GM18498 (cell line): Measurements from ENCODE around the gene KCND3.

ENCODE experiments used
- ATAC-seq: cut with Tn5 transposase; IDR thresholded peaks from one replicate; pipeline ENCODE4 v1.9.1; 2021; ENCODE audit warnings: mild to moderate bottlenecking, moderate library complexity; ENCODE audit not compliant: unreplicated experiment

The KCND3 gene

DNA sequence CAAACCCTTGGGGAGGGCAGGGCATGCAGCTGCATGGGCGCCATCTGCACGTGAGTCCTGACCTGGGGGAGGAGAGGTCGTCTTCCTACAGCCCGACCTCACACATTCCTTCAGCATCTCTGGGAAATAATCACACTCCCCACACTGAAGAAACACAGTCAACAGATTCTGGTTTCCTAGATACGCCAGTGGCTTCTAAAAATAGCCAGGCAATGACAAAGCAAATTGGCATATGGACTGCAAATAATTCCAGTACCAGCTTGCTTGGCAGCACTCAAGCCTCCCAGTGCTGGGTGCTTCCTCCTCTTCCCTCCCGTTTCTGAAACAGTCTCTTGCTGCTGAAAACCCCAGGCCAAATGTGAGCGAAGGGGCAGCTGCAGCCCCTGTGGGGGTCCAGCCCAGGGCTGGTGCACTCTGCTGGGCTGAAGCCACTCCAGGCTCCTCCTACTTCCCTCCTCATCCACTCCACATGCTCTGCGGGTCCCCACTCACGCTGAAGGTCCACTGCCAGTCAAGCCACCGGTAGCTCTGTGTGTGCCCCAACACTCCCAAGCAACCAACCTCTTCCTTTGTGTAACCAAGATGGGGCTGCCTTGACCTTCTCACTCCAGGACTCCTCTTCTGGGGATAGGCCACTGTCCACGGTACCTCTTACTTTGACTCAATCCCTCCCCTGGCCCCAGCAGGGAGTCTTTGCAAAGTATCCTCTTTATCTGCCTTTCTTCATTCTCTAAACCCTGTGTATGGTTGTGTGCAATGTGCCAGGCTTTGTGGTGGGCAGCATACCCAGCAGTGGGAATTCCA is 69.0 kb downstream of the KCND3 start:
- no peak for ATAC-seq

DNA sequence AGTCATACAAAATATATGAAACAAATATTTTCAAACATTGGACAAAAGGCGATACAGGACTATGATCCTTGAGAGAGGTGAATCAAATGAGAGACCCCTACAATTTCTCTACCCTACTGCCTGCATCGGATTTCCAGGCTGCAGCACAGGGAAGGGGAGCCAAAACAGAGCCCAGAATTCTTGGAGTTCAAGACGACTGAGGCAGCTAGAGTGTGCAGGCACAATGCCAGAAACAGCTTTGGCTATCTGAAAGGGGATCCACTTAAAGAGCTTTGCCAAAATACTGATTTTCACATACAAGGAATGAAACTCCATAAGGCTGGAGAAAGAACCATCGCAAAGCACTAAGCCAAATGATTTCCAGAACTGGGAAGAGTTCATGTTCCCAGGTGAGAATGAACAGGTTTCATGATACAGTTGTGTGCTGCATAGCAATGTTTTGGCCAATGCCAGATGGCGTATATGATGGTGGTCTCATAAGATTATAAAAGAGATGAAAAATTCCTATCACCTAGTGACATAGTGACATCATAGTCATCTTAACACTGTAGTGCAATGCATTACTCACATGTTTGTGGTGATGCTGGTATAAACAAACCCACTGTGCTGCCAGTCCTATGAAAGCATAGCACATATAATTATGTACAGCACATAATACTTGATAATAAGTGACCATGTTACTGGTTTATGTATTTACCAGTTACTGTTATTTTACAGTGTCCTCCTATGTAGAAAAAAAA is 77.5 kb downstream of the KCND3 start:
- no peak for ATAC-seq

DNA sequence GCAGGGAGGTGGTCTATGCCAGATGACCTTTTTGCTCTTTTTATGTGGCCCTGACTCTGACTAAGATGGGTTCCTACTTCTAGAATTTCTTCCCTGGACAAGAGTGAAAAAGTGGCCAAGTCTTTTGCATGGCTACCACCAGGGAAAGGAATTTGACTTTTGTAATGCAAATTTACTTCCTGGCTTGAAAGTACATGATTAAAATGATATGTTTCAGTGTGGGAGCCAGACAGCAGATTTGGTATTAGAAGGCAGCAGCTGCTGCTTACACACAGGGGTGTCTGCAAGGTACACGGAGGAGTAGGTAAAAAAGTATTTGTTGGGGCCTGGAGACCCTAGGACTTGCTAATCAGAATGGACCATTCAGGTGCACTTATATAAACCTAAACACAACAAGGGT is 78.4 kb downstream of the KCND3 start:
- no peak for ATAC-seq

DNA sequence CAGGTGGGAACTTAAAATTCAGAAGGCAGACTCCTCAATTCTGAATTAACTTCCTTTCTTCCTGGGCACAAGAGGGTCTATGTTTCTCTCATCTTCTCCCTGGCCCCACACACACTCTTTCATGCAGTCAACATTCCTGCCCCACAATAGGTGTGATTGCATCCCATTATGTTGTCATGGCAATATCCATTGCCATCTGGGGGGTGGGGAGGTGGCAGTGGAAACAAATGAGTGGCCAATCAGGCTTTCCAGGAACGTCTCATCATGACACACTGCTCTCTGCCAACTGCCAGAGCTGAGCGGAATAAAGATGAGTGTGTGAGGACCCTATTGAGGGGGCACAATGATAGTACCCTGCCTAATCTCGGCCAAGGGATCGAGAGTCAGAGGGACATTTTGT is 80.4 kb downstream of the KCND3 start:
- no peak for ATAC-seq

DNA sequence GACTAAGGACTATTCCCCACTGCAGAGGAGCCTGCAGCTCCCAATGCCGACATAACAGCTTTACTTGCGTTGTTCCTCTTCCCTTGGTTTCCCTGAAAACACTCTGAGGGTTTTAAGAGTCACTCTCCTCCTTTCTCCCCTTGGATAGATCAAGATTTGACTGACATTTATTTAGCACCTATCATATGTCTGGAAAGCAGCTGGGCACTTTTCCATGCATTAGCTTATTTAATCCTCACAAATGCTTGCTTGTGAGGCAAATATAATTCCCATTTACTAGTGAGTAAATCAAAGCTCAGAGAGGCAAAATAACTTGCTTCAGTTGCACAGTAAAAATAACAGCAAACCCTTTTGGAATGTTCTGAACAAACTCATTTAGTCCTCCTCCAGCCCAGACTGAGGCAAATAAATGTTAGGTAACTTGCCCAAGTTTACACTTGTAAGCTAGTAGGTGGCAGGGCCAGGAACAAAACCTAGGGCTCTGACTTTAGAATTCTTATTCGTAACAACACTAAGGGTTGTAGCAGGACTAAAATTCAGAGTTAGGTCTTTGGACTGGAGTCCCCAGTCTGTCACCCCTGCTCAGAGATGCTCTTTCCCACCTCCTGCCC is 81.4 kb downstream of the KCND3 start:
- ATAC-seq: no peak

DNA sequence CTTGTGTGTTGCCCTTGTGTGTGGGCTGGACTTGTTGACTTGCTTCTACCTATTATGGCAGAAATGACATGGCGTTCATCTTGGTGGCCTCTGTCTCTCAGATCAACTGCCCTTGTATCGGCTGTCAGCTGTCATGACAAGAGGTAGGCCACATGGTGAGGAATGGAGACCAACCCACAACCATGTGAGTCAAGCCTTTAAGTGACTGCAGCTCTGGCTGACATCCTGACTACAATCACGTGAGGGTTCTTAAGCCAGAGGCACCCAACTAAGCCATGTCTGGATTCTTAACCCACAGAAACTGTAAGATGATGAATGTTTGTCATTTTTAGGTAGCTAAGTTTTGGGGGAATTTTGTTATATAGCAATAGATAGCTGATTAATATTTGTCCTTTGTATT is 82.1 kb downstream of the KCND3 start:
- ATAC-seq: no peak

DNA sequence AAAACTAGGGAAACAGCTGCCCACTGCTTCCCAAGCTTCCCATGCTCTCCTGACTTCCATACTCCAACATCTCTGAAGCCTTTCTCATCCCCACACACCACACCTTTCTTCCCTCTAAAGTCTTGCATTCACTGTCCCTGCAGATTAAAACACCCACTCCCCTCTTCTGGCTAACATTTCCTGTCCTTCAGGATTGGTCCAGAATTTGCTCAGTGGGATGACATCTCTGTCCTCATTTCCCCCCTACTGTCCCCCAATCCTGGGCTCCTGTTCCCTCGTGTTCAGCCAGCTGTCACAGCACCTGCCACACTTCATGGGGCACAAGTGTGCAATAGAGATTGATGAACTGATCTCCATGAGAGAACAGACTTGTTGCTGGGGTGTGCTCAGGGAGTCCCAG is 82.7 kb downstream of the KCND3 start:
- no peak for ATAC-seq

DNA sequence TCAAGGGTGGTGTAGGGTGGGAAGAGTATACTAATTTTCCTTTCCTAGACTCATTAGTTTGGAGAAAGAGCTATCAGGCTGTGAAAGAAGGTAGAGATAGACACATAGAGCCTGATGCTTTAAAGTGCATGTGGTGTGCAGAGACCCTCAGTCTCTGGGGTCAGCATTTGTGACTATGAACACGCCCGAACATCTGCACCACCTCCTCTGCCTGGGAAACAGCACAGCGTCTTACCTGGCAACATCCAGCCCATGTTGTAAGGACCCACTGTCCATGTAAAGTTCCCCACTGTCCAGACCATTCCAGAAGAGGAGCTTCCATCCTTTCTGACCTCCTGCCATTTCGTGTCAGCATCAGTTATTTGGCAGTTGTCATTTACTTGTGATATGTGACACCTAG is 83.4 kb downstream of the KCND3 start:
- no peak for ATAC-seq

DNA sequence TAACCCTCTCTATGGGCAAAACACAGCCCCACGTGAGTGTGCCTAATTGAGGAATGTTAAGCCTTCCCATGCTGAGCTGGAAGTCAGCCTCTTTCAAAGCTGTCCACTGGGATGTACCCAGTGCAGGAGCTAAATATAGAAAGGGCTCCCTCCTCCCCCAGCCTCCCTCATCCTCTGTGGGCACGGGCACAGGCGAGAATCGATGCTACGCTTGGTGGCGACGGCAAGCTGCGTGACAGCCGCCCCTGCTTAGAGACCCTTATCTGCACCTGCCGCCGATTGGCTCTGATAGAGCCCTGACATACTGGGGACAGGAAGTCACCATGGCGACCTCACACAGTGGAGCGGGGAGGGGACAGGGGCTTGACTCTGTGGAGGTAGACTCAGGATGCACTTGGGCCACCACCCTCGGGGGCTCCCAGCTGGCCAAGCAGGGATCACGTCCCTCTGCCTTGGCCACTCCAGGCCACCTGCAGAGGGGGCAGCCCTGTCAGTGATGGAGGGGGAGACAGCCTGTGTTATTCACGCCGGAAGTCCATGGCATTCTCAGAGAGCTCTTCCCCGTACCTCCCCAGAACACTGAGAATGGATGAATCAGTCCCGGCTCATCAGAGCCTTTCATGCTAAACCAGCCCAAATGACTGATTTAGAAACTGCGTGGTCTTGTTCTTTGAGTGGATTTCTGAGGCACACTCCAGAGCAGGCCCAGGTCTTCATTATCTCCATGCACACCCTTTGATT is 84.8 kb downstream of the KCND3 start:
- no peak for ATAC-seq

DNA sequence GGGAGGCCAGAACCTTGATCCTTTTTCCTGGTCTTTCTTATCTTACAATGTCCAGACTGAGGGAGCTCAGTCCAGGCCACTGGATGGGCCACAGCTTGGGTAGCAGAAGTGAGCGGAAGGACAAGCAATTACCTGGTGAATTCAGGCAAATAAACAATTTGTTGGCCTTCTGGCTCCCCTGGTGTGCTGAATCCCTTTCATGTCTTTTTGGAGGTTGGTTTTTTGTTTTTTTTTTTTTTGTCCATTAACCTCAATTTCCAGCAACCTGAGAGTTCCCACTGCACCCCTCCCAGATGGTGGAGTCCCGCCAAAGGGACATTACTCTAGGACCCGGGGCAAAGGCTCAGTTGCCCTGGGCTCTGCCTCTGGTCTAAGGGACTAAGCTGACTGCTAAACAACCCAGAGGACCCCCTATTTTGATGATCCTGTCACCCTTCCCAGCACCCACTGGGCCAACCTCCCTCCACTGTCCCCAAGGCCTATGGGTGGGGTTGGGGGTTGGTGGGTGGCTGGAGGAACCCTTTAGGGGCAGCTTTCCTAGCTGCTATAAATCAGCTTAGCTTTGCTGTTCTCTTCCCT is 85.5 kb downstream of the KCND3 start:
- ATAC-seq: no peak

DNA sequence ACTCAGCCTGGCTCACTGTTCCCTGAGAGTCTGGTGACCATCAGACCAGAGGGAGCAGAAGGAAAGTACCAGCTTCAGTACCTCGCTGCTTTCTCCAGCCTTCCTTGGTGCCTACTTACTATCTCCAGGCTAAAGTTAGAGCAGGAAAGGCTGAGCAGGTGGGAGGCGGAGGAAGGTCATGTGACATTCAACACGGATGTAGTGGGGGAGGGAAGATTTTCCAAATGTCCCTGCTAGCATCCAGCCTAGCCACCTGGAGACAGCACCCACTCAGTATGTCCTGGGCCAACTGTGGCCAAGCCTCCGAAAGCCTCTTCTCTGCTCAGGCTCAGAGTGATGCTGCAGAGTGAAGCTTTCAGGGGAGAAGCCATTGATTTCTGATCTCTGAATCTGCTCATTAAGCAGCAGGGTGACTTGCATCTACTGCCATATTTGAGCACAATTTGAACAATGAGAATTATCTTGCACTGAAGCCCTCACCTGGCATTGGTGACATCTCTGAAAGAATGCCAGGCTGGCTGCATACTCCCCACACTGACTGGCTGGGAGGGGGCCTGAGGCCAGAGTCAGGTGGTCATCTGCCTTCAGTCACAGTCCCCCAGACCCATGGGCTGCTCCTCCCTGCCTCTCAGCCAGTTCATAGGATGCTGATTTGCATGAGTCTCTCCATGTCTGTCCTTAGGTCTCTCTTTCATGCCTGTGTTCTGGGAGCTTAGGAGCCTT is 86.2 kb downstream of the KCND3 start:
- ATAC-seq: no peak

DNA sequence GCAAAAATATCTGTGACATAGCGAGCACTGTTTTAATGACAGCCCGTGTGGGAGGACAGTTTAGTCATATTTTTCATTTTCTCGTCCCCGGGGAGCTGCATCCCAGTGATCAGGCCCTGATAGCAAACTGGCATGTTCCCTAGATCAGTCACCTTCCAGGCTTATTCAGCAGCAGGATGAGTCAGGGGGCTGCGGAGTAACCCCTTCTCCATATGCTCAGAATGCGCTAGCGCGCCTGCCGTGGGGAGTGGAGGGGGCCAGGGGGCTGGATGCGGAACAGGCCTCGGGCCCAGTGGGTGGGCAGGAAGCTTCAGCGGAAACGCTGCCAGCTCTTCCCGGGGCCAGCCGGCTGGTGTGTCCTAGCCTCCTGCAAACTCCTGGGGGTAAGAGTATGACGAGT is 94.0 kb downstream of the KCND3 start:
- no peak for ATAC-seq

DNA sequence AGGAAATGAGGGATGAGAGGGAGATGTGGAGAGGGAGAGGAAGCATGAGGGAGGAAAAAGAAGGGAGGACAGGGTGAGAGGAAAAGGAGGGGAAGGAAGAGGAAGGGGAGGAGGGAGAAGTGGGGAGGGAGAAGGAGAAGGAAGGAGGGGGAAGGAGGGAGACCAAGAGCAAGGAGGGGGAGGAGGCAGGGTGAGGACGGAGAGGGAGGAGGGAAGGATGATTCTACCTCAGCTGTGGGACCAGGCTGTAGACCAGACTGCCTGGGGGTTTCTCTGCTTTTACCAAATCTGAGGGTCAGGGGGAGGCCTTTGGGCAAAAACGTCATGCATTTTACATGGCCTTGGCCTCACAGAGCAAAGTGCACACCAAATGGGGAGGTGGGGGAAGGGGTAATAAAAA is 94.5 kb downstream of the KCND3 start:
- no peak for ATAC-seq

DNA sequence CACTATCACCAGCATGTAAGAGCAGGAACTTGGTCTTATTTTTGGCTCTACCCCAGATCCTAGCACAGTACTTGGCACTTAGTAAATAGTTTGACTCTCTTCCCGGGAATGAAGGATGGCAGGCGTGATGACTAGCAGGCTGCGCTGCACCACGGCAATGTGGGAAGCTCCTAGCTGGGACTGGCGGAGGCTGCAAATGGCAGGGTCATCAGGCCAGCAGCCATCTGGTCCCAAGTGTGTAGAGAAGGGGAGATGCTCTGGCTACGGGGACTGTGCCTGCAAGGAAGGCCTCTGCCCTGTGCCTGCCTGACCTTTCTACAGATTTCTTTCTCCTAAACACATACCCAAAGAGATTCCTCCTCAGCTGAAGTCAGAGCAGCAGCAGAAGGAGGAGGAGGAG is 95.0 kb downstream of the KCND3 start:
- ATAC-seq: no peak

DNA sequence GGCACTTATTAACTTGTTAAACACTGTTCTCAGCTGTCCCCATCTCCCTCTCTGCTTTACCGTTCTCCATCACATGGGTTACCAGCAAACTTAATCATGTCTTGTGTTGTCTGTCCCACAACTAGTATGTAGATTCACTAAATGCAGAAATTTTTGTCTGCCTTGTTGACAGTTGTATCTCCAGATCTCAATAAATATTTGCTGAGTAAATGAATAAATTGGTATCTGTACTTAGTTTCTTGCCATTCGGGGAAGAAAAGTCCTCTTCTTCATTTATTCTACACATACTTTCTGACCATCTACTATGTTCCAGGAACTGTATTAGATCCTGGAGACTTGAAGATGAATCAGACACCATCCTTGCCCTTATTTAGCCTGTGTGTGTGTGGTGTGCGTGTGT is 97.9 kb downstream of the KCND3 start:
- no peak for ATAC-seq

DNA sequence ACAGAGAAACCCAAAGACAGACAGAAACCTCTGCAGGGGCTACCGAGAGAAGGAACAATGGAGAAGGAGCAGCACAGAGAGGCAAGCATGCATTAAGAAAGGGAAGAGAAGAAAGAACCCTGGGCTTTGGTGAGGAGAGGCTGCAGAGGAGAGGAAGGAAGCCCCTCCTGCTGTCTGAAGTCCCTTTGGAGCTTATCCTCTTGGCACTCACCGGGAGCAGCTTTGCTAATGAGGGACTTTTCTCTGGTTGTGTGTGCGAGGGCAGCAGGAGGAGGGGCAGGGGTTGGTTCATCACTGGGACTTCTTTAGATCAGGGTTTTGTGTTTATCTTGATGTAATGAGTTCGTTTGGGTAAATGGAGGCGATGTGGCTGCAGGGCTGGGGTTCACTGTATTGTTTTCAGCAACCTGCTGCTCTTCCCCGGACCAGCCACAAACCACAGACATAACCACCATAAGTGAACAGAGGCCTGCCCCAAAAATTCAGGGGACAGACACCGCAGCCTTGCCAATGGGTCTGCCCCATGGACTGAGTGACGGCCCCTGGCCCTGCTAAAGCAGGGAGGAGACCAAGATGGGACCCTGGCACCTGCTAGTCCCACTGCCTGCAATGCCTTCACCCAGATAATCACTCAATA is 100.6 kb downstream of the KCND3 start:
- no peak for ATAC-seq

DNA sequence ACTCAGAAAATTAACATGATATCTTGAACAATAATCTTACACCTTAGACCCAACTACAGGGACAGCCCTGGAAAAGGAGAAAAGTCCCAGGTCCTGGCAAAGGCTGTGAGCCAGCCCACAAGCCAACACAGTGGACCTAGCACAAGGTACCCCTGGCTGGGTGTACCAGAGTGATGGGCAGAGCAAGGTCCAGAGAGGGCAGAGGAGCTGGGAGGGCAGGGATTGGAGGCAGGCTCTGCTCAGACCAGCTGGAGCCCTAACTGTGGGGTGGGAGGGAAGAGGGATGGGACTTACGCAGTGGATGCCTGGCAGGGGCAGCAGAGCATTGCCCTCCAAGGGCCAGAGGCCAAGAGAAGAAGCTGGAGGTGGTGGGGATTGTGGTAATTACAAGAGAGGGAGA is 101.6 kb downstream of the KCND3 start:
- no peak for ATAC-seq

DNA sequence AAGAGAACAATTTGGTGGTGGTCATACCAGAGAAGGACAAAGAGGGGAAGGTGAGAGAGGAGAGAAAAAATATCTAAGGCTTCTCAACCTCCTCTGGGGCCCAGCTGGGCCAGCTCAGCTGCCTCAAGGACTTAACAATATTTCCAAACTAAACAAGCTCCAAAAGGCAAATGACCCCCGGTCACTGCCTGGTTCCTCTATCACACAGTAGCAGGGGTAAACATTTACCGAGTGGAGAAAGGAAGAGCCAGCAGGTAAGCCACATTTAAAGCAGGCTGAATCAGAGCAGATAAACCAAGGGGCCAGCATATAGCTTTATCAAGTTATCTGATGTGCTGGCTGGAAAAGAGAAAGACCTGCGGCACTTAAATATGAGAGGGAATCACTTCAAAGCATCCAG is 102.1 kb downstream of the KCND3 start:
- ATAC-seq: no peak

DNA sequence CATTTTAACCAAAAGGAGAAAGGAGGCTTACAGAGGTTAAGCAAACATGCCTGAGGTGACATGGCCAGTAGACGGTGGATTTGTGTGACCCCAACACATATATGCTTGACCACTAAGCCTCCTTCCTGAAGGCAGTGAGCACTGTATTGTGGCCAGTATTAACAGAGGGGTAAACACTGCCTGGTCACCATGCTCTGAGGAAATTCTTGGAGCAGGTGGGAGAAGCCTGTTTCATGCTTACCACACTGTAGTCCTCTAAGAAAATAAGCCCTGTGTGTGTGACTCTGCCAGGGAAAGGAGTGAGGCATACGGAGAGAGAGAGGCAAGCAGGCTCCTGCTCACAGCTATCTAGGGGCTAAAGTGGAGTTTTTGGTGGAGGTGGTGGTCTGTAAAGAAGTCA is 102.7 kb downstream of the KCND3 start:
- no peak for ATAC-seq
